ENCODE measurements around the gene SKAP1.

DNA sequence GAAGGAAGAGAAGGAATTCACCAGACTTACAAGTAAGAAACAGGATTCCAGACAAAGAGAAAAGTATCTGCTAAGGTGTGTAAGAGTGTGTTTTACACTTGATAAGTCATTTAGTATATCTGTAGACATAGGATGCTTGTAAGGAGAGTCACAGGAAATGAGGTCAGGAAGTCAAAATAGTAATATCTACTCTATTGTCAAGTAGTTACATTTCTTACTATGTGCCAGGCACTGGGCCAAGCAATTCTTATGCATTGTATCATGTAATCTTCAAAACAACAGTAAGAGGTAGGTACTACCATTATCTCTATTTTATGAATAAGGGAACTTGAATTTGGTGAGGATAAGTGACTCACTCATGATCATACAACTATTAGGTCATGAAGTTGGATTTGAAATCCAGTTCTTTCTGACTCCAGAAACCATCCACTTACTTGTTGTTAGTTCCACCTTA, 193.3 kb downstream of the SKAP1 start:
- TF ChIP-seq, protein P1, sequence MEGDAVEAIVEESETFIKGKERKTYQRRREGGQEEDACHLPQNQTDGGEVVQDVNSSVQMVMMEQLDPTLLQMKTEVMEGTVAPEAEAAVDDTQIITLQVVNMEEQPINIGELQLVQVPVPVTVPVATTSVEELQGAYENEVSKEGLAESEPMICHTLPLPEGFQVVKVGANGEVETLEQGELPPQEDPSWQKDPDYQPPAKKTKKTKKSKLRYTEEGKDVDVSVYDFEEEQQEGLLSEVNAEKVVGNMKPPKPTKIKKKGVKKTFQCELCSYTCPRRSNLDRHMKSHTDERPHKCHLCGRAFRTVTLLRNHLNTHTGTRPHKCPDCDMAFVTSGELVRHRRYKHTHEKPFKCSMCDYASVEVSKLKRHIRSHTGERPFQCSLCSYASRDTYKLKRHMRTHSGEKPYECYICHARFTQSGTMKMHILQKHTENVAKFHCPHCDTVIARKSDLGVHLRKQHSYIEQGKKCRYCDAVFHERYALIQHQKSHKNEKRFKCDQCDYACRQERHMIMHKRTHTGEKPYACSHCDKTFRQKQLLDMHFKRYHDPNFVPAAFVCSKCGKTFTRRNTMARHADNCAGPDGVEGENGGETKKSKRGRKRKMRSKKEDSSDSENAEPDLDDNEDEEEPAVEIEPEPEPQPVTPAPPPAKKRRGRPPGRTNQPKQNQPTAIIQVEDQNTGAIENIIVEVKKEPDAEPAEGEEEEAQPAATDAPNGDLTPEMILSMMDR (IDR thresholded peaks at IDR 0.05): no peak
- no peak for TF ChIP-seq POLR2A (IDR thresholded peaks at IDR 0.05)

All from heart left ventricle (tissue), 13 donors.